Astrocyte of the spinal cord (primary cell): ENCODE data around the gene TMEM117.

Experiments
- DNase-seq: peaks from one replicate; pipeline ENCODE4 v3.0.0; 2011; ENCODE audit warnings: low read depth, low spot score
- H3K4me3 ChIP-seq: 2 replicates; pipeline ENCODE4 v1.5.1; 2011; ENCODE audit warnings: low read depth, mild to moderate bottlenecking, low read length, moderate library complexity
- CTCF ChIP-seq: IDR thresholded peaks from 2 replicates; pipeline ENCODE4 v1.5.1; 2012; ENCODE audit warnings: low read depth, mild to moderate bottlenecking, low read length, inconsistent platforms
- in situ Hi-C: cut with HindIII; loops from 2 replicates; pipeline ENCODE4 v1.10.0; 2017; ENCODE audit warnings: low sequenced_read_pairs

TMEM117 gene

GRCh38 chr12:44063671-44064070 lies 227.8 kb downstream of the TMEM117 start:
- no peak for TF ChIP-seq CTCF
- in situ Hi-C loops, result no loop called here
- no peak overlapping the region for H3K4me3 ChIP-seq
- no peak for DNase-seq

GRCh38 chr12:44076871-44077270 lies 241.0 kb downstream of the TMEM117 start:
- no peak for DNase-seq
- H3K4me3 ChIP-seq, result no peak overlapping the region
- in situ Hi-C loops, result no loop called here
- TF ChIP-seq CTCF, result no peak

- no peak for TF ChIP-seq CTCF
- in situ Hi-C loops, result no loop called here
- no peak for DNase-seq
- no peak overlapping the region for H3K4me3 ChIP-seq
These were observed 241.4 kb downstream of the TMEM117 start for GRCh38 chr12:44077294-44077693.

- H3K4me3 ChIP-seq, result no peak overlapping the region
- DNase-seq, result no peak
- in situ Hi-C loops, result no loop called here
- no peak for TF ChIP-seq CTCF
These were observed 242.4 kb downstream of the TMEM117 start for GRCh38 chr12:44078273-44078672.

- no peak for TF ChIP-seq CTCF
- no peak overlapping the region for H3K4me3 ChIP-seq
- in situ Hi-C loops, result no loop called here
- no peak for DNase-seq
These were observed 252.8 kb downstream of the TMEM117 start for GRCh38 chr12:44088647-44089046.

GRCh38 chr12:44091948-44092606 lies 256.2 kb downstream of the TMEM117 start:
- in situ Hi-C loops, result no loop called here
- TF ChIP-seq CTCF, result no peak
- DNase-seq, result no peak
- H3K4me3 ChIP-seq, result no peak overlapping the region

- in situ Hi-C loops, result no loop called here
These were observed 262.9 kb downstream of the TMEM117 start for GRCh38 chr12:44098786-44099185.

More at GRCh38 chr12:44098786-44099185, 262.9 kb downstream of the TMEM117 start:
- no peak overlapping the region for H3K4me3 ChIP-seq
- DNase-seq, result no peak
- TF ChIP-seq CTCF, result no peak
